DND-41 (cell line): Measurements from ENCODE around the gene SLC25A6.

ENCODE experiments used
- CTCF ChIP-seq: IDR thresholded peaks from 2 replicates; pipeline ENCODE4 v1.5.1; 2012; ENCODE audit warnings: borderline replicate concordance, low read length, moderate library complexity, mild to moderate bottlenecking; ENCODE audit not compliant: poor library complexity, severe bottlenecking; ENCODE audit errors: extremely low read depth
- EZH2 ChIP-seq: IDR thresholded peaks from 3 replicates; pipeline ENCODE4 v1.6.1; 2012; ENCODE audit warnings: borderline replicate concordance, low read depth, mild to moderate bottlenecking, moderate library complexity, low read length, inconsistent platforms; ENCODE audit not compliant: severe bottlenecking

- TF ChIP-seq CTCF: no peak
- no peak for TF ChIP-seq EZH2
These were observed 33.0 kb downstream of the SLC25A6 start for GRCh38 chrX:1358793-1359476.
